K562 (cell line): ENCODE results near the gene SYTL4. TPM values are rescaled to one million over a fixed set of nuclear protein-coding genes. Genes with fewer than 3 reads are reported as not detected.

Experiments used
- ATAC-seq: fragments of 200-7000 bp; cut with Tn5 transposase; 3 replicates; pipeline ENCODE4 v1.9.1; 2020; ENCODE audit warnings: moderate library complexity
- BruUV-seq: library from RNA; stranded (reverse); fragments of 400-500 nt; replicated peaks from 2 replicates; lab custom pipeline; 2021; lab: Mats Ljungman, UMichigan
- CTCF ChIA-PET: fragments of 300-600 bp; formaldehyde crosslinking; extraction: SDS; loops from one replicate; lab custom pipeline; 2021; ENCODE audit warnings: low intra/inter-chr PET ratio; lab: Yijun Ruan, JAX
- POLR2A ChIA-PET: fragments of 300-600, 350-650 bp; sonication (Branson Sonifier 250); formaldehyde crosslinking; extraction: SDS; loops from one replicate; lab custom pipeline; 2021; ENCODE audit warnings: antibody characterized with exemption, inconsistent platforms; lab: Yijun Ruan, JAX
- DNase-seq, 4 experiments: peaks; one replicate each; pipeline versions ENCODE4 v3.0.0 to v3.0.0-alpha.2; 2011 to 2018; ENCODE audit warnings: low spot score in 3 of 4, mixed read lengths in 3 of 4; ENCODE audit errors: extremely low read depth in 1 of 4
- FAIRE-seq: peaks from 2 replicates; lab custom pipeline; 2011; peaks lifted over from hg19 to GRCh38; lab: Jason Lieb, UNC
- H2AFZ ChIP-seq: 2 replicates; pipeline ENCODE4 v1.6.0; 2011; ENCODE audit warnings: low read depth, low read length, control low read depth, inconsistent platforms
- H3K27ac ChIP-seq: fragments of 200-600 bp; 3 replicates; pipeline ENCODE4 v1.8.0; 2011; ENCODE audit warnings: low read depth, mild to moderate bottlenecking, control low read depth, inconsistent platforms, low read length, moderate library complexity, mixed read lengths; ENCODE audit errors: extremely low read depth
- H3K27me3 ChIP-seq, 2 experiments: fragments of 300-600 bp in 1 of 2; 2 replicates in 1 of 2; 3 replicates in 1 of 2; pipeline versions ENCODE4 v1.6.0 to v1.8.0; 2011; ENCODE audit warnings: inconsistent platforms in 2 of 2, low read length in 2 of 2, mild to moderate bottlenecking in 1 of 2, mixed read lengths in 1 of 2, moderate library complexity in 1 of 2; ENCODE audit not compliant: control insufficient read depth in 2 of 2, insufficient read depth in 2 of 2
- H3K36me3 ChIP-seq: fragments of 300-600 bp; 3 replicates; pipeline ENCODE4 v1.8.0; 2011; ENCODE audit warnings: mild to moderate bottlenecking, low read length, inconsistent platforms; ENCODE audit not compliant: control insufficient read depth, insufficient read depth
- H3K4me1 ChIP-seq, 2 experiments: fragments of 200-600 bp in 1 of 2; replicated peaks in 1 of 2; 2 replicates in 1 of 2; 3 replicates in 1 of 2; pipeline versions ENCODE4 v1.5.1 to v1.8.0; 2011; ENCODE audit warnings: inconsistent platforms in 2 of 2, low read length in 2 of 2, mild to moderate bottlenecking in 1 of 2, mixed read lengths in 1 of 2, moderate library complexity in 1 of 2; ENCODE audit not compliant: control insufficient read depth in 2 of 2, insufficient read depth in 2 of 2
- H3K4me2 ChIP-seq: 2 replicates; pipeline ENCODE4 v1.6.1; 2011; ENCODE audit warnings: low read length, control low read depth, inconsistent platforms, mixed read lengths; ENCODE audit not compliant: insufficient read depth
- H3K4me3 ChIP-seq: fragments of 200-600 bp; sonication (generic), shearing (Covaris generic); 2 replicates; pipeline ENCODE4 v1.5.1; 2016; ENCODE audit warnings: control low read depth, inconsistent platforms
- H3K79me2 ChIP-seq: fragments of 200-600 bp; 3 replicates; pipeline ENCODE4 v1.8.0; 2011; ENCODE audit warnings: low read length, inconsistent platforms; ENCODE audit not compliant: control insufficient read depth, insufficient read depth
- H3K9ac ChIP-seq, 2 experiments: 2 replicates each; pipeline versions ENCODE4 v1.6.0 to v1.6.1; 2011; ENCODE audit warnings: low read depth in 2 of 2, low read length in 2 of 2, control low read depth in 1 of 2, inconsistent platforms in 1 of 2, mild to moderate bottlenecking in 1 of 2, mixed read lengths in 1 of 2; ENCODE audit not compliant: insufficient read depth in 1 of 2
- H3K9me1 ChIP-seq: one replicate; pipeline ENCODE4 v1.6.0; 2011; ENCODE audit warnings: inconsistent platforms, mild to moderate bottlenecking, low read length, moderate library complexity; ENCODE audit not compliant: control insufficient read depth, insufficient read depth
- H3K9me3 ChIP-seq: replicated peaks from 2 replicates; pipeline ENCODE4 v1.5.1; 2011; ENCODE audit warnings: low read depth, low read length, inconsistent platforms; ENCODE audit not compliant: control insufficient read depth, insufficient read depth
- H4K20me1 ChIP-seq: replicated peaks from 2 replicates; pipeline ENCODE4 v1.6.1; 2011; ENCODE audit warnings: low read length, inconsistent platforms, mixed read lengths; ENCODE audit not compliant: control insufficient read depth, insufficient read depth
- CBFA2T2 ChIP-seq: fragments of 450-650 bp; conservative IDR thresholded peaks from 2 replicates; pipeline ENCODE4 v1.6.1; 2017; ENCODE audit warnings: mild to moderate bottlenecking
- CBFB ChIP-seq: sonication (generic); formaldehyde crosslinking; IDR thresholded peaks from 2 replicates; pipeline ENCODE4 v1.4.0; 2020; ENCODE audit warnings: mild to moderate bottlenecking, missing genetic modification reagents
- EP300 ChIP-seq: IDR thresholded peaks from 2 replicates; pipeline ENCODE4 v1.6.1; 2012; ENCODE audit warnings: low read length, improper control_type of control experiment
- ESRRB ChIP-seq: fragments of 250-450 bp; sonication (Bioruptor Pico); IDR thresholded peaks from 2 replicates; pipeline ENCODE4 v1.5.0; 2020; ENCODE audit warnings: mild to moderate bottlenecking, moderate library complexity, borderline replicate concordance
- ETV1 ChIP-seq: fragments of 450-650 bp; conservative IDR thresholded peaks from 2 replicates; pipeline ENCODE4 v1.6.1; 2016; ENCODE audit warnings: missing genetic modification characterization, control low read depth, low read depth, missing compliant biosample characterization
- FOSL1 ChIP-seq: fragments of 200-800 bp; sonication (Bioruptor generic); conservative IDR thresholded peaks from 2 replicates; pipeline ENCODE4 v1.6.1; 2016; ENCODE audit warnings: missing genetic modification characterization, missing compliant biosample characterization
- IFI16 ChIP-seq: fragments of 250-450 bp; sonication (Bioruptor Pico); IDR thresholded peaks from 2 replicates; pipeline ENCODE4 v2.1.2; 2022; ENCODE audit warnings: mild to moderate bottlenecking, inconsistent platforms
- KLF10 ChIP-seq: fragments of 250-450 bp; sonication (Bioruptor Pico); IDR thresholded peaks from 2 replicates; pipeline ENCODE4 v1.6.1; 2021; ENCODE audit warnings: matching md5 sums
- KLF16 ChIP-seq: IDR thresholded peaks from 2 replicates; pipeline ENCODE4 v1.6.1; 2016; ENCODE audit warnings: antibody characterized with exemption
- MEIS2 ChIP-seq: fragments of 450-650 bp; IDR thresholded peaks from 2 replicates; pipeline ENCODE4 v1.6.1; 2014; ENCODE audit warnings: mild to moderate bottlenecking; ENCODE audit not compliant: partially characterized antibody
- MTA2 ChIP-seq: fragments of 450-650 bp; IDR thresholded peaks from 2 replicates; pipeline ENCODE4 v1.6.1; 2016; ENCODE audit warnings: low read depth
- NCOR1 ChIP-seq: fragments of 450-650 bp; IDR thresholded peaks from 2 replicates; pipeline ENCODE4 v1.6.1; 2016; ENCODE audit warnings: mild to moderate bottlenecking, moderate library complexity
- NFIC ChIP-seq: fragments of 450-650 bp; IDR thresholded peaks from 2 replicates; pipeline ENCODE4 v1.6.1; 2017; ENCODE audit warnings: mild to moderate bottlenecking, inconsistent platforms
- POLR2AphosphoS5 ChIP-seq: IDR thresholded peaks from 2 replicates; pipeline ENCODE4 v1.6.1; 2011; ENCODE audit warnings: mild to moderate bottlenecking, low read depth, low read length, moderate library complexity; ENCODE audit not compliant: control insufficient read depth, insufficient read depth
- RFX7 ChIP-seq: fragments of 250-450 bp; sonication (Bioruptor Pico); IDR thresholded peaks from 2 replicates; pipeline ENCODE4 v1.5.1; 2021; ENCODE audit warnings: mild to moderate bottlenecking
- SPI1 ChIP-seq: IDR thresholded peaks from 2 replicates; pipeline ENCODE4 v1.6.1; 2011; ENCODE audit warnings: low read depth, low read length, control low read depth, borderline replicate concordance
- SRF ChIP-seq, 2 experiments: fragments of 250-450, 450-650 bp in 1 of 2; sonication (Bioruptor Pico) in 1 of 2; sonication (generic) in 1 of 2; formaldehyde crosslinking; IDR thresholded peaks; 2 replicates each; pipeline versions ENCODE4 v1.5.0 to v1.5.1; 2020 to 2022; ENCODE audit warnings: mild to moderate bottlenecking in 1 of 2, missing genetic modification reagents in 1 of 2
- STAT5A ChIP-seq: IDR thresholded peaks from 2 replicates; pipeline ENCODE4 v1.6.1; 2012; ENCODE audit warnings: low read length, inconsistent platforms, borderline replicate concordance
- TAL1 ChIP-seq: fragments of 450-650 bp; IDR thresholded peaks from 2 replicates; pipeline ENCODE4 v1.6.1; 2016; ENCODE audit warnings: mild to moderate bottlenecking
- TCF3 ChIP-seq: sonication (generic); formaldehyde crosslinking; IDR thresholded peaks from 2 replicates; pipeline ENCODE4 v1.4.0; 2020; ENCODE audit warnings: mild to moderate bottlenecking, missing genetic modification reagents
- TEAD4 ChIP-seq, 2 experiments: sonication (generic) in 1 of 2; formaldehyde crosslinking in 1 of 2; IDR thresholded peaks; 2 replicates each; pipeline versions ENCODE4 v1.6.1 to v1.8.0; 2012 to 2022; ENCODE audit warnings: borderline replicate concordance in 1 of 2, inconsistent platforms in 1 of 2, low read length in 1 of 2, mild to moderate bottlenecking in 1 of 2, missing genetic modification reagents in 1 of 2
- XRCC4 ChIP-seq: IDR thresholded peaks from one replicate; pipeline ENCODE4 v1.6.1; 2011; ENCODE audit not compliant: insufficient read depth, insufficient read length; ENCODE audit errors: extremely low read depth
- ZNF766 ChIP-seq: fragments of 200-800 bp; sonication (Bioruptor generic); conservative IDR thresholded peaks from 2 replicates; pipeline ENCODE4 v1.6.1; 2016; ENCODE audit warnings: missing genetic modification characterization, missing compliant biosample characterization
- WGBS: fragments of 100-300 bp; shearing (Covaris generic); methylation state at CpG from one replicate; pipeline ENCODE4 v1.1.6; 2016; ENCODE audit warnings: low coverage, mixed read lengths; ENCODE audit not compliant: insufficient coverage; ENCODE audit errors: missing lambda C conversion rate; 5-methylcytosine and 5-hydroxymethylcytosine counted together
- in situ Hi-C: fragments of 300-500 bp; cut with MboI; formaldehyde crosslinking; loops from 4 replicates; pipeline ENCODE4 v1.15.0; 2018; ENCODE audit warnings: inconsistent platforms, mixed read lengths
- intact Hi-C: fragments of 100-400 bp; cut with micrococcal nuclease; formaldehyde crosslinking; loops from 2 replicates; pipeline ENCODE4 v1.14.2; 2022
- polyA plus RNA-seq, 8 experiments: library from polyadenylated mRNA; depleted of rRNA in 4 of 8; stranded (reverse) in 5 of 8; unstranded in 3 of 8; fragments of >200 nt; fragmentation: Nextera tagmentation in 2 of 8; fragmentation: Illumina TruSeq in 1 of 8; extraction: Ambion mirVana in 2 of 8; extraction: Trizol in 1 of 8; gene quantifications; 2 replicates each; pipeline versions ENCODE4 v1.2.1 to v1.2.3, GENCODE V29; 2011 to 2014; ENCODE audit warnings: inconsistent platforms in 1 of 8, missing spikeins in 1 of 8
- total RNA-seq, 7 experiments: library from RNA; depleted of rRNA in 6 of 7; stranded (reverse); fragments of >200 nt in 6 of 7; fragmentation: Illumina TruSeq in 2 of 7; extraction: Trizol in 2 of 7; gene quantifications; 2 replicates each; pipeline versions ENCODE4 v1.2.1 to v1.2.3, GENCODE V29; 2011 to 2021; ENCODE audit warnings: low replicate concordance in 1 of 7
- TF ChIP-seq, protein P1 (sequence below): fragments of 200-800 bp; sonication (Bioruptor generic); IDR thresholded peaks from 2 replicates; pipeline ENCODE4 v1.6.1; 2017; ENCODE audit warnings: missing genetic modification characterization, missing compliant biosample characterization

The SYTL4 gene
- total and polyA plus RNA-seq, 9 of the 15 experiments (the other 6 are each of a cell fraction or from before 2014, with no cell fraction given), result 0.65 to 9.0 (median 1.5) TPM

DNA sequence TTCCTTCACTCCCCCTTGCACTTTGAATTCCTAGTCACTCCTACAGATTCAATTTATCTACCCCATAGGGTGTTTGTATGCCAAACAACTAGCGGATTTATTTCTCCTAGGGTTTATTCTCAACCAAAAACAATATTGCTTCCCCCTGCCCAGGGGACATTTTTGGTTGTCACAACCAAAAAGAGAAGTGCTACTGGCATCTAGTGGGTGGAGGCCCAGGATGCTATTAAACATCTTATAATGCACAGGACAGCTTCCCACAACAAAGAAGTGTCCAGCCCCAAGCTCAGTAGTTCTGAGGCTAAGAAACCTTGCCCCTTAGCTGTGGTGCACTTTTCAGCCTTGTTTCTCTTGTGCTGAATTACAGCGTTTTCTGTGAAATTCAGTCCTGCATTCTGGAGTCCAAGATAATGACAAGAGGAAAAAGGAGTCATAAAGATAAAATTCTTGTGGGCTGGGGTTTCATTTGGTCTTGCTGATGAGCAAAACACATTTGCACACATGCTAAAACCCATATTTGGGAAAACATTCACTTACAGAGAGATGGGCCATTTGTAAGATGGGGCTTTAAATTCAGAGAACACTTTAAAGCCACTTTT, 11.2 kb upstream of the SYTL4 start:
- Histone ChIP-seq H3K9ac (no peak overlapping the region), H3K79me2 (no peaks in the 10 kb centered on the region), H4K20me1 (no peaks in the 10 kb centered on the region), H3K36me3 (no peaks in the 10 kb centered on the region), H2AFZ (no peak overlapping the region), H3K4me2 (no peak overlapping the region; the same call in 1 of the 2 replicates), H3K27me3 (no peaks in the 10 kb centered on the region), H3K27ac (peak overlapping the region; percentile 28; the same call in 1 of the 3 replicates), H3K4me3 (no peak overlapping the region), H3K4me1 (peaks cover 0 to 12% of the 10 kb centered on the region in 2 experiments; a peak in 3 of 5 replicates), H3K9me3 (no peaks in the 10 kb centered on the region), H3K9me1 (no peaks in the 10 kb centered on the region)
- ChIA-PET CTCF (no interaction called here), POLR2A (interaction anchor here (0.6 kb wide), 1 partner anchor 13 kb away, joined by 3 read pairs; no protein-coding TSS in a partner anchor)
- WGBS, result 0% methylated on average over 2 of the region's 2 CpGs
- in situ Hi-C loops, result no loop called here
- no TSS peak for BruUV-seq
- intact Hi-C loops, result no loop called here
- DNase-seq, result peak in 2 of 4 experiments; percentile 25 to 45
- no peak for FAIRE-seq
- peak; percentile 69 for ATAC-seq
- TF ChIP-seq MEIS2 (no peak), EP300 (peak; percentile 54; the same call in 1 of the 2 replicates), KLF10 (no peak), TEAD4 (IDR thresholded peaks at IDR 0.05; ENCODE audit: low read length) (peak; percentile 96), TEAD4 (CRISPR knock-in tag; IDR thresholded peaks at IDR 0.05; ENCODE audit: borderline replicate concordance) (no peak), XRCC4 (no peak), CBFA2T2 (peak; percentile 75), SPI1 (peak; percentile 30; the same call in 1 of the 2 replicates), NCOR1 (peak; percentile 55), STAT5A (peak; percentile 68), KLF16 (peak; percentile 68), NFIC (0 out of 2 replicates have a peak, but pooled peaks have one; percentile 18), IFI16 (CRISPR knock-in tag) (no peak), RFX7 (no peak), CBFB (CRISPR knock-in tag) (no peak), ETV1 (tag) (no peak), SRF (CRISPR knock-in tag; IDR thresholded peaks at IDR 0.05) (peak in 1 of 2 experiments; percentile 90; a peak in 2 of 4 replicates), ZNF766 (CRISPR knock-in tag) (peak; percentile 71; the same call in 1 of the 2 replicates), TCF3 (CRISPR knock-in tag) (peak; percentile 76), POLR2AphosphoS5 (peak; percentile 47; the same call in 1 of the 2 replicates), TAL1 (peak; percentile 75), ESRRB (no peak), FOSL1 (peak; percentile 59), MTA2 (peak; percentile 47; the same call in 1 of the 2 replicates)
- TF ChIP-seq, protein P1, sequence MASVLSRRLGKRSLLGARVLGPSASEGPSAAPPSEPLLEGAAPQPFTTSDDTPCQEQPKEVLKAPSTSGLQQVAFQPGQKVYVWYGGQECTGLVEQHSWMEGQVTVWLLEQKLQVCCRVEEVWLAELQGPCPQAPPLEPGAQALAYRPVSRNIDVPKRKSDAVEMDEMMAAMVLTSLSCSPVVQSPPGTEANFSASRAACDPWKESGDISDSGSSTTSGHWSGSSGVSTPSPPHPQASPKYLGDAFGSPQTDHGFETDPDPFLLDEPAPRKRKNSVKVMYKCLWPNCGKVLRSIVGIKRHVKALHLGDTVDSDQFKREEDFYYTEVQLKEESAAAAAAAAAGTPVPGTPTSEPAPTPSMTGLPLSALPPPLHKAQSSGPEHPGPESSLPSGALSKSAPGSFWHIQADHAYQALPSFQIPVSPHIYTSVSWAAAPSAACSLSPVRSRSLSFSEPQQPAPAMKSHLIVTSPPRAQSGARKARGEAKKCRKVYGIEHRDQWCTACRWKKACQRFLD, result 0 out of 2 replicates have a peak, but pooled peaks have one; percentile 27
